ENCODE results near the gene MMP17. TPM values are rescaled to one million over a fixed set of nuclear protein-coding genes. Genes with fewer than 3 reads are reported as not detected.

The MMP17 gene
- polyA plus RNA-seq, 1 donor (not counting 4 experiments of a cell fraction or from before 2014, with no cell fraction given): 2.3 TPM

DNA sequence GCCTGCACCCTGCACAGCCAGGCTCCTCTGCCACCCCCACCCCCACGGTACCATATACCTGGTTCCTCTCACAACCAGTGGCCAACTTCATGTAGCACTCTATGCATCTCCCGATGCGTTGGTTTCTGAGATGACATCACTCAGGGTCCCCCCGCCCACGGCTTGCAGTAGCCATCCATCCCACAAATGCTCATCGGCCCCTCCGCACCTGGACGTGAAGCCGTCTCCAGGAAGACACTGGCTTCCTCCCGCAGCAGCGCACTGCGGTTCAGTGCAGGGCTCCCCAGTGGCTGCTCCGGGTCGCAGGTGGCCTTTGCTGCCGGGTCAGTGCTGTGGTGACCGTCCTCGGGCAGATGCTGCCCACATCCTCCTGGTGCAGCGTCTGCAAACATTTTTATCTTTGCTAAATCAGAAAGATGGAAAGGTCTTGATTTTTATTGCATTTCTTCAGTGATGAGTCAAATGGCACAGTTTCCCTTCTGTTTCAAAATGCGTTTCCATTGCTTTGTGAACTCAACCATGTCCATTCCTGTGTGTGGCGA lies 27.5 kb upstream of the MMP17 start:
- TF ChIP-seq, protein P1, sequence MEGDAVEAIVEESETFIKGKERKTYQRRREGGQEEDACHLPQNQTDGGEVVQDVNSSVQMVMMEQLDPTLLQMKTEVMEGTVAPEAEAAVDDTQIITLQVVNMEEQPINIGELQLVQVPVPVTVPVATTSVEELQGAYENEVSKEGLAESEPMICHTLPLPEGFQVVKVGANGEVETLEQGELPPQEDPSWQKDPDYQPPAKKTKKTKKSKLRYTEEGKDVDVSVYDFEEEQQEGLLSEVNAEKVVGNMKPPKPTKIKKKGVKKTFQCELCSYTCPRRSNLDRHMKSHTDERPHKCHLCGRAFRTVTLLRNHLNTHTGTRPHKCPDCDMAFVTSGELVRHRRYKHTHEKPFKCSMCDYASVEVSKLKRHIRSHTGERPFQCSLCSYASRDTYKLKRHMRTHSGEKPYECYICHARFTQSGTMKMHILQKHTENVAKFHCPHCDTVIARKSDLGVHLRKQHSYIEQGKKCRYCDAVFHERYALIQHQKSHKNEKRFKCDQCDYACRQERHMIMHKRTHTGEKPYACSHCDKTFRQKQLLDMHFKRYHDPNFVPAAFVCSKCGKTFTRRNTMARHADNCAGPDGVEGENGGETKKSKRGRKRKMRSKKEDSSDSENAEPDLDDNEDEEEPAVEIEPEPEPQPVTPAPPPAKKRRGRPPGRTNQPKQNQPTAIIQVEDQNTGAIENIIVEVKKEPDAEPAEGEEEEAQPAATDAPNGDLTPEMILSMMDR (optimal IDR thresholded peaks at IDR 0.05 in 1 of 3, IDR thresholded peaks at IDR 0.05 in 1 of 3, conservative IDR thresholded peaks at IDR 0.05 in 1 of 3; ENCODE audit: extremely low read depth in 1 of 3, insufficient read depth in 2 of 3, low read length in 3 of 3): no peak
- no peak for TF ChIP-seq EZH2 (IDR thresholded peaks at IDR 0.05; ENCODE audit: low read length)
- Histone ChIP-seq H4K20me1 (ENCODE audit: control insufficient read depth, extremely low read depth, insufficient read depth, low read length) (no peaks in the 10 kb centered on the region), H3K4me2 (ENCODE audit: control insufficient read depth, extremely low read depth, insufficient read depth, low read depth, low read length) (no peak overlapping the region), H3K4me3 (ENCODE audit: control insufficient read depth in 2 of 3, extremely low read depth in 1 of 3, insufficient read depth in 2 of 3, low read depth in 1 of 3, low read length in 3 of 3) (no peak overlapping the region), H3K27me3 (ENCODE audit: control insufficient read depth, extremely low read depth, insufficient read depth, low read length) (no peaks in the 10 kb centered on the region), H3K9me3 (ENCODE audit: control insufficient read depth, low read depth, low read length) (no peaks in the 10 kb centered on the region), H3K79me2 (ENCODE audit: control insufficient read depth, insufficient read depth, low read length) (no peaks in the 10 kb centered on the region), H2AFZ (ENCODE audit: control insufficient read depth, low read length) (no peak overlapping the region), H3K36me3 (ENCODE audit: control insufficient read depth in 2 of 2, extremely low read depth in 1 of 2, insufficient read depth in 2 of 2, low read length in 2 of 2) (peaks cover 10 to 13% of the 10 kb centered on the region in 2 experiments), H3K9me1 (ENCODE audit: control insufficient read depth, extremely low read depth, insufficient read depth, low read length) (no peaks in the 10 kb centered on the region), H3K4me1 (ENCODE audit: control insufficient read depth, extremely low read depth, insufficient read depth, low read length) (peaks cover 10% of the 10 kb centered on the region), H3K9ac (ENCODE audit: control insufficient read depth, extremely low read depth, insufficient read depth, low read length) (no peak overlapping the region), H3K27ac (ENCODE audit: control insufficient read depth, insufficient read depth, low read length) (no peak overlapping the region)
- DNase-seq (ENCODE audit: low read depth, low spot score) (no peak), FAIRE-seq (no peak)
- dilution Hi-C loops (cut with MboI; ENCODE audit: extremely low pct_ligation_motif_present, low sequenced_read_pairs): no loop called here

DNA sequence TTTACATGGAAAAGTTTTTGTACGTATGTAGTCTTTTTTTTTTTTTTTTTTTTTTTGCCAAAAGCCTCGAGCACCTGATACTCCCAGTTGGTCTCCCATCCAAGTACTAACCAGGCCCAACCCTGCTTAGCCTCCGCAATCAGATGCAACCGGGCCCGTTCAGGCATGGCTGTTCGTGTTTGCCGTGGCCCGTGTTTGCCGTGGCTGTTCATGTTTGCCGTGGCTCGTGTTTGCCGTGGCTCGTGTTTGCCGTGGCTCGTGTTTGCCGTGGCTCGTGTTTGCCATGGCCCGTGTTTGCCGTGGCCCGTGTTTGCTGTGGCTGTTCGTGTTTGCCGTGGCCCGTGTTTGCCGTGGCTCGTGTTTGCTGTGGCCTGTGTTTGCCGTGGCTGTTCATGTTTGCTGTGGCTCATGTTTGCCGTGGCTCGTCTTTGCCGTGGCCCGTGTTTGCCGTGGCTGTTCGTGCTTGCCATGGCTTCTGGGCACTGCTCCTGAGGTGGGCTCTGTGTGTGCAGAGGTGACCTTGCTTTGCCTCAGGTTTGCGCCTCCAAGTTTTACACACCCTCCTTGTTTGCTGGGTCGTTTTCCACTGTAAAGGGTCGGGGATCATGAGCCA lies 26.8 kb upstream of the MMP17 start:
- peaks cover 10 to 13% of the 10 kb centered on the region in 2 experiments for H3K36me3 ChIP-seq (ENCODE audit: control insufficient read depth in 2 of 2, extremely low read depth in 1 of 2, insufficient read depth in 2 of 2, low read length in 2 of 2)
- H3K4me2 ChIP-seq (ENCODE audit: control insufficient read depth, extremely low read depth, insufficient read depth, low read depth, low read length): no peak overlapping the region
- no peaks in the 10 kb centered on the region for H3K9me1 ChIP-seq (ENCODE audit: control insufficient read depth, extremely low read depth, insufficient read depth, low read length)
- H3K4me3 ChIP-seq (ENCODE audit: control insufficient read depth in 2 of 3, extremely low read depth in 1 of 3, insufficient read depth in 2 of 3, low read depth in 1 of 3, low read length in 3 of 3): no peak overlapping the region
- dilution Hi-C loops (cut with MboI; ENCODE audit: extremely low pct_ligation_motif_present, low sequenced_read_pairs): no loop called here
- peaks cover 7% of the 10 kb centered on the region for H3K4me1 ChIP-seq (ENCODE audit: control insufficient read depth, extremely low read depth, insufficient read depth, low read length)
- H2AFZ ChIP-seq (ENCODE audit: control insufficient read depth, low read length): no peak overlapping the region
- H3K27me3 ChIP-seq (ENCODE audit: control insufficient read depth, extremely low read depth, insufficient read depth, low read length): no peaks in the 10 kb centered on the region
- no peak overlapping the region for H3K9ac ChIP-seq (ENCODE audit: control insufficient read depth, extremely low read depth, insufficient read depth, low read length)
- no peaks in the 10 kb centered on the region for H4K20me1 ChIP-seq (ENCODE audit: control insufficient read depth, extremely low read depth, insufficient read depth, low read length)
- no peak for FAIRE-seq
- no peak overlapping the region for H3K27ac ChIP-seq (ENCODE audit: control insufficient read depth, insufficient read depth, low read length)
- no peak for TF ChIP-seq EZH2 (IDR thresholded peaks at IDR 0.05; ENCODE audit: low read length)
- TF ChIP-seq, protein P1 (optimal IDR thresholded peaks at IDR 0.05 in 1 of 3, IDR thresholded peaks at IDR 0.05 in 1 of 3, conservative IDR thresholded peaks at IDR 0.05 in 1 of 3; ENCODE audit: extremely low read depth in 1 of 3, insufficient read depth in 2 of 3, low read length in 3 of 3): no peak
- DNase-seq (ENCODE audit: low read depth, low spot score): no peak
- no peaks in the 10 kb centered on the region for H3K9me3 ChIP-seq (ENCODE audit: control insufficient read depth, low read depth, low read length)
- no peaks in the 10 kb centered on the region for H3K79me2 ChIP-seq (ENCODE audit: control insufficient read depth, insufficient read depth, low read length)
